ENCODE results near the gene CALHM6.

Gene CALHM6

GRCh38 chr6:116431964-116432595 is 29.1 kb upstream of the CALHM6 start:
- Histone ChIP-seq H3K36me3 (ENCODE audit: insufficient read depth, low read length) (peaks cover 40% of the 10 kb centered on the region), H3K27me3 (ENCODE audit: control insufficient read depth, insufficient read depth, low read length) (no peaks in the 10 kb centered on the region), H3K4me3 (ENCODE audit: low read length) (no peak overlapping the region), H3K4me1 (ENCODE audit: control insufficient read depth, insufficient read depth, low read length) (no peaks in the 10 kb centered on the region), H3K4me2 (ENCODE audit: low read length) (no peak overlapping the region), H3K9ac (ENCODE audit: low read depth, low read length) (no peak overlapping the region), H3K9me3 (replicated peaks; ENCODE audit: low read length) (no peaks in the 10 kb centered on the region)

GRCh38 chr6:116433206-116433712 is 27.9 kb upstream of the CALHM6 start:
- H3K9me3 ChIP-seq (replicated peaks; ENCODE audit: low read length) = no peaks in the 10 kb centered on the region
- no peak overlapping the region for H3K4me2 ChIP-seq (ENCODE audit: low read length)
- no peak overlapping the region for H3K9ac ChIP-seq (ENCODE audit: low read depth, low read length)
- H3K4me1 ChIP-seq (ENCODE audit: control insufficient read depth, insufficient read depth, low read length) = peaks cover 6% of the 10 kb centered on the region
- no peak overlapping the region for H3K4me3 ChIP-seq (ENCODE audit: low read length)
- H3K36me3 ChIP-seq (ENCODE audit: insufficient read depth, low read length) = peaks cover 39% of the 10 kb centered on the region
- no peaks in the 10 kb centered on the region for H3K27me3 ChIP-seq (ENCODE audit: control insufficient read depth, insufficient read depth, low read length)

- Histone ChIP-seq H3K9ac (ENCODE audit: low read depth, low read length) (no peak overlapping the region), H3K27me3 (ENCODE audit: control insufficient read depth, insufficient read depth, low read length) (no peaks in the 10 kb centered on the region), H3K4me1 (ENCODE audit: control insufficient read depth, insufficient read depth, low read length) (peaks cover 15% of the 10 kb centered on the region), H3K9me3 (replicated peaks; ENCODE audit: low read length) (no peaks in the 10 kb centered on the region), H3K36me3 (ENCODE audit: insufficient read depth, low read length) (peaks cover 36% of the 10 kb centered on the region), H3K4me3 (ENCODE audit: low read length) (no peak overlapping the region), H3K4me2 (ENCODE audit: low read length) (no peak overlapping the region)
Observed at GRCh38 chr6:116434056-116434725, 27.0 kb upstream of the CALHM6 start.

- Histone ChIP-seq H3K4me1 (ENCODE audit: control insufficient read depth, insufficient read depth, low read length) (peaks cover 26% of the 10 kb centered on the region), H3K9ac (ENCODE audit: low read depth, low read length) (no peak overlapping the region), H3K4me2 (ENCODE audit: low read length) (no peak overlapping the region)
Observed at GRCh38 chr6:116436586-116436985, 24.6 kb upstream of the CALHM6 start.

GRCh38 chr6:116437656-116438055 is 23.5 kb upstream of the CALHM6 start:
- peaks cover 23% of the 10 kb centered on the region for H3K36me3 ChIP-seq (ENCODE audit: insufficient read depth, low read length)
- H3K4me3 ChIP-seq (ENCODE audit: low read length) = no peak overlapping the region
- H3K9ac ChIP-seq (ENCODE audit: low read depth, low read length) = no peak overlapping the region
- H3K4me2 ChIP-seq (ENCODE audit: low read length) = no peak overlapping the region
- H3K4me1 ChIP-seq (ENCODE audit: control insufficient read depth, insufficient read depth, low read length) = peaks cover 26% of the 10 kb centered on the region
- no peaks in the 10 kb centered on the region for H3K27me3 ChIP-seq (ENCODE audit: control insufficient read depth, insufficient read depth, low read length)
- H3K9me3 ChIP-seq (replicated peaks; ENCODE audit: low read length) = no peaks in the 10 kb centered on the region

More at GRCh38 chr6:116436586-116436985, 24.6 kb upstream of the CALHM6 start:
- Histone ChIP-seq H3K36me3 (ENCODE audit: insufficient read depth, low read length) (peaks cover 27% of the 10 kb centered on the region), H3K4me3 (ENCODE audit: low read length) (no peak overlapping the region), H3K9me3 (replicated peaks; ENCODE audit: low read length) (no peaks in the 10 kb centered on the region), H3K27me3 (ENCODE audit: control insufficient read depth, insufficient read depth, low read length) (no peaks in the 10 kb centered on the region)

- Histone ChIP-seq H3K4me1 (ENCODE audit: control insufficient read depth, insufficient read depth, low read length) (peaks cover 36% of the 10 kb centered on the region), H3K4me2 (ENCODE audit: low read length) (peak overlapping the region; percentile 64), H3K9me3 (replicated peaks; ENCODE audit: low read length) (no peaks in the 10 kb centered on the region), H3K27me3 (ENCODE audit: control insufficient read depth, insufficient read depth, low read length) (no peaks in the 10 kb centered on the region), H3K9ac (ENCODE audit: low read depth, low read length) (peak overlapping the region; percentile 52), H3K36me3 (ENCODE audit: insufficient read depth, low read length) (peaks cover 14% of the 10 kb centered on the region), H3K4me3 (ENCODE audit: low read length) (no peak overlapping the region)
Observed at GRCh38 chr6:116438590-116439448, 22.4 kb upstream of the CALHM6 start.

- H3K4me2 ChIP-seq (ENCODE audit: low read length) = peak overlapping the region; percentile 64
- no peaks in the 10 kb centered on the region for H3K9me3 ChIP-seq (replicated peaks; ENCODE audit: low read length)
- H3K36me3 ChIP-seq (ENCODE audit: insufficient read depth, low read length) = peaks cover 9% of the 10 kb centered on the region
- H3K4me3 ChIP-seq (ENCODE audit: low read length) = no peak overlapping the region
- H3K4me1 ChIP-seq (ENCODE audit: control insufficient read depth, insufficient read depth, low read length) = peaks cover 38% of the 10 kb centered on the region
- H3K9ac ChIP-seq (ENCODE audit: low read depth, low read length) = peak overlapping the region; percentile 52
- H3K27me3 ChIP-seq (ENCODE audit: control insufficient read depth, insufficient read depth, low read length) = no peaks in the 10 kb centered on the region
Observed at GRCh38 chr6:116439522-116440051, 21.6 kb upstream of the CALHM6 start.

GRCh38 chr6:116443105-116443504 is 18.1 kb upstream of the CALHM6 start:
- no peak overlapping the region for H3K4me3 ChIP-seq (ENCODE audit: low read length)
- no peak overlapping the region for H3K9ac ChIP-seq (ENCODE audit: low read depth, low read length)
- H3K9me3 ChIP-seq (replicated peaks; ENCODE audit: low read length) = no peaks in the 10 kb centered on the region
- no peaks in the 10 kb centered on the region for H3K36me3 ChIP-seq (ENCODE audit: insufficient read depth, low read length)
- no peaks in the 10 kb centered on the region for H3K27me3 ChIP-seq (ENCODE audit: control insufficient read depth, insufficient read depth, low read length)
- H3K4me1 ChIP-seq (ENCODE audit: control insufficient read depth, insufficient read depth, low read length) = peaks cover 54% of the 10 kb centered on the region
- H3K4me2 ChIP-seq (ENCODE audit: low read length) = no peak overlapping the region

GRCh38 chr6:116444092-116444491 is 17.1 kb upstream of the CALHM6 start:
- no peaks in the 10 kb centered on the region for H3K27me3 ChIP-seq (ENCODE audit: control insufficient read depth, insufficient read depth, low read length)
- H3K9ac ChIP-seq (ENCODE audit: low read depth, low read length) = no peak overlapping the region
- H3K9me3 ChIP-seq (replicated peaks; ENCODE audit: low read length) = no peaks in the 10 kb centered on the region
- peaks cover 50% of the 10 kb centered on the region for H3K4me1 ChIP-seq (ENCODE audit: control insufficient read depth, insufficient read depth, low read length)
- no peak overlapping the region for H3K4me3 ChIP-seq (ENCODE audit: low read length)
- H3K36me3 ChIP-seq (ENCODE audit: insufficient read depth, low read length) = no peaks in the 10 kb centered on the region
- H3K4me2 ChIP-seq (ENCODE audit: low read length) = no peak overlapping the region

- H3K27me3 ChIP-seq (ENCODE audit: control insufficient read depth, insufficient read depth, low read length) = no peaks in the 10 kb centered on the region
- H3K4me2 ChIP-seq (ENCODE audit: low read length) = no peak overlapping the region
- H3K9ac ChIP-seq (ENCODE audit: low read depth, low read length) = no peak overlapping the region
- no peak overlapping the region for H3K4me3 ChIP-seq (ENCODE audit: low read length)
- no peaks in the 10 kb centered on the region for H3K36me3 ChIP-seq (ENCODE audit: insufficient read depth, low read length)
- H3K4me1 ChIP-seq (ENCODE audit: control insufficient read depth, insufficient read depth, low read length) = peaks cover 45% of the 10 kb centered on the region
- no peaks in the 10 kb centered on the region for H3K9me3 ChIP-seq (replicated peaks; ENCODE audit: low read length)
Observed at GRCh38 chr6:116444575-116444974, 16.6 kb upstream of the CALHM6 start.

GRCh38 chr6:116445102-116445501 is 16.1 kb upstream of the CALHM6 start:
- Histone ChIP-seq H3K36me3 (ENCODE audit: insufficient read depth, low read length) (no peaks in the 10 kb centered on the region), H3K4me1 (ENCODE audit: control insufficient read depth, insufficient read depth, low read length) (peaks cover 39% of the 10 kb centered on the region), H3K4me3 (ENCODE audit: low read length) (no peak overlapping the region), H3K4me2 (ENCODE audit: low read length) (no peak overlapping the region), H3K27me3 (ENCODE audit: control insufficient read depth, insufficient read depth, low read length) (no peaks in the 10 kb centered on the region), H3K9me3 (replicated peaks; ENCODE audit: low read length) (no peaks in the 10 kb centered on the region), H3K9ac (ENCODE audit: low read depth, low read length) (no peak overlapping the region)

Measured in skeletal muscle satellite cell (primary cell).